HepG2 (cell line): ENCODE results near the gene TFPI. TPM values are rescaled to one million over a fixed set of nuclear protein-coding genes. Genes with fewer than 3 reads are reported as not detected.

Source experiments
- BRD4 ChIP-seq: sonication (generic); formaldehyde crosslinking; IDR thresholded peaks from 2 replicates; pipeline ENCODE4 v1.4.0; 2020; ENCODE audit warnings: missing genetic modification reagents
- CCAR2 ChIP-seq: fragments of 200-400 bp; formaldehyde crosslinking; optimal IDR thresholded peaks from 2 replicates; pipeline ENCODE3; 2018; ENCODE audit warnings: low read depth, mild to moderate bottlenecking, low read length, moderate library complexity
- FOXP4 ChIP-seq: sonication (generic); formaldehyde crosslinking; IDR thresholded peaks from 2 replicates; pipeline ENCODE4 v1.4.0; 2020; ENCODE audit warnings: missing genetic modification reagents
- HNRNPL ChIP-seq: fragments of 200-400 bp; formaldehyde crosslinking; IDR thresholded peaks from 2 replicates; pipeline ENCODE4 v1.6.1; 2017; ENCODE audit warnings: mild to moderate bottlenecking, low read depth, low read length
- HNRNPUL1 ChIP-seq: fragments of 200-400 bp; formaldehyde crosslinking; IDR thresholded peaks from 2 replicates; pipeline ENCODE4 v1.6.1; 2017; ENCODE audit warnings: low read depth, mild to moderate bottlenecking, low read length, moderate library complexity
- IKZF1 ChIP-seq: fragments of 450-650 bp; IDR thresholded peaks from 2 replicates; pipeline ENCODE4 v1.7.1; 2016
- KAT7 ChIP-seq: IDR thresholded peaks from 2 replicates; pipeline ENCODE4 v1.6.1; 2018; ENCODE audit warnings: borderline replicate concordance, missing compliant biosample characterization
- LCORL ChIP-seq, 2 experiments: fragments of 450-650 bp in 1 of 2; sonication (generic) in 1 of 2; formaldehyde crosslinking in 1 of 2; IDR thresholded peaks; 2 replicates each; pipeline versions ENCODE4 v1.5.0 to v1.6.1; 2017 to 2020; ENCODE audit warnings: antibody characterized with exemption in 1 of 2, missing genetic modification reagents in 1 of 2
- MATR3 ChIP-seq: sonication (generic); formaldehyde crosslinking; IDR thresholded peaks from 2 replicates; pipeline ENCODE4 v1.4.0; 2020; ENCODE audit warnings: missing genetic modification reagents
- MTA1 ChIP-seq: sonication (generic); formaldehyde crosslinking; IDR thresholded peaks from 2 replicates; pipeline ENCODE4 v1.4.0; 2020; ENCODE audit warnings: missing genetic modification reagents, mild to moderate bottlenecking, borderline replicate concordance
- MTF1 ChIP-seq: sonication (generic); formaldehyde crosslinking; IDR thresholded peaks from 2 replicates; pipeline ENCODE4 v1.5.0; 2020; ENCODE audit warnings: missing genetic modification reagents
- MYNN ChIP-seq: sonication (generic); formaldehyde crosslinking; IDR thresholded peaks from 2 replicates; pipeline ENCODE4 v1.4.0; 2020; ENCODE audit warnings: mild to moderate bottlenecking, low read depth, missing genetic modification reagents
- TBP ChIP-seq: sonication (generic); formaldehyde crosslinking; IDR thresholded peaks from 2 replicates; pipeline ENCODE4 v1.5.0; 2020; ENCODE audit warnings: missing genetic modification reagents
- THRA ChIP-seq: sonication (generic); formaldehyde crosslinking; IDR thresholded peaks from 2 replicates; pipeline ENCODE4 v1.4.0; 2020; ENCODE audit warnings: missing genetic modification reagents, borderline replicate concordance
- ZKSCAN1 ChIP-seq: fragments of 150-350 bp; IDR thresholded peaks from 2 replicates; pipeline ENCODE4 v1.6.1; 2014; ENCODE audit warnings: low read length
- ZKSCAN5 ChIP-seq: sonication (generic); formaldehyde crosslinking; IDR thresholded peaks from 2 replicates; pipeline ENCODE4 v1.5.1; 2020; ENCODE audit warnings: mild to moderate bottlenecking, missing genetic modification reagents
- ZNF10 ChIP-seq: sonication (generic); formaldehyde crosslinking; IDR thresholded peaks from 2 replicates; pipeline ENCODE4 v1.4.0; 2020; ENCODE audit warnings: mild to moderate bottlenecking, low read depth, missing genetic modification reagents, borderline replicate concordance
- ZNF468 ChIP-seq: sonication (generic); formaldehyde crosslinking; IDR thresholded peaks from 2 replicates; pipeline ENCODE4 v1.8.0; 2022; ENCODE audit warnings: mild to moderate bottlenecking, moderate library complexity, missing genetic modification reagents
- ZNF512 ChIP-seq: sonication (generic); formaldehyde crosslinking; IDR thresholded peaks from 2 replicates; pipeline ENCODE4 v1.4.0; 2020; ENCODE audit warnings: mild to moderate bottlenecking, missing genetic modification reagents
- ZNF580 ChIP-seq: IDR thresholded peaks from 2 replicates; pipeline ENCODE4 v1.6.1; 2016; ENCODE audit warnings: low read depth, borderline replicate concordance
- ZNF678 ChIP-seq: sonication (generic); formaldehyde crosslinking; IDR thresholded peaks from 2 replicates; pipeline ENCODE4 v1.4.0; 2020; ENCODE audit warnings: mild to moderate bottlenecking, missing genetic modification reagents
- ZNF710 ChIP-seq: sonication (generic); formaldehyde crosslinking; IDR thresholded peaks from 2 replicates; pipeline ENCODE4 v1.5.0; 2020; ENCODE audit warnings: mild to moderate bottlenecking, missing genetic modification reagents, borderline replicate concordance
- ZNF878 ChIP-seq: sonication (generic); formaldehyde crosslinking; IDR thresholded peaks from 2 replicates; pipeline ENCODE4 v1.8.1; 2023; ENCODE audit warnings: mild to moderate bottlenecking, missing genetic modification reagents, moderate library complexity
- polyA plus RNA-seq, 8 experiments: library from polyadenylated mRNA; depleted of rRNA in 3 of 8; stranded (reverse) in 7 of 8; unstranded in 1 of 8; fragments of >200 nt; fragmentation: Illumina TruSeq in 4 of 8; extraction: Trizol in 4 of 8; gene quantifications; 2 replicates each; pipeline versions ENCODE4 v1.2.1 to v1.2.3, GENCODE V29; 2011 to 2016; ENCODE audit warnings: low read depth in 4 of 8, missing spikeins in 1 of 8, mixed read lengths in 1 of 8; ENCODE audit not compliant: insufficient read depth in 1 of 8
- total RNA-seq, 5 experiments: library from RNA; depleted of rRNA; stranded (reverse); fragments of >200 nt; fragmentation: Illumina TruSeq; extraction: Trizol; gene quantifications; 2 replicates each; pipeline ENCODE4 v1.2.3, GENCODE V29; 2016; ENCODE audit warnings: low read depth in 1 of 5

TFPI gene
- total and polyA plus RNA-seq, 2 of the 13 experiments (the other 11 are each of a cell fraction or from before 2014, with no cell fraction given): 301 to 436 TPM

GRCh38 chr2:187509667-187510417 is 44.4 kb downstream of the TFPI start (continued):
- TF ChIP-seq KAT7 (CRISPR knock-in tag): peak; percentile 79; the same call in 1 of the 2 replicates
- no peak for TF ChIP-seq MATR3 (CRISPR knock-in tag)
- no peak for TF ChIP-seq ZKSCAN5 (CRISPR knock-in tag)
- TF ChIP-seq ZNF878 (CRISPR knock-in tag): peak; percentile 79; the same call in 1 of the 2 replicates
- no peak for TF ChIP-seq HNRNPL
- TF ChIP-seq MYNN (CRISPR knock-in tag): no peak
- TF ChIP-seq FOXP4 (CRISPR knock-in tag): peak; percentile 100
- no peak for TF ChIP-seq CCAR2
- TF ChIP-seq LCORL (IDR thresholded peaks at IDR 0.05): peak; percentile 98
- peak; percentile 69 for TF ChIP-seq LCORL (CRISPR knock-in tag; IDR thresholded peaks at IDR 0.05)
- no peak for TF ChIP-seq MTA1 (CRISPR knock-in tag)
- TF ChIP-seq ZNF710 (CRISPR knock-in tag): peak; percentile 98
- TF ChIP-seq THRA: peak; percentile 87
- no peak for TF ChIP-seq ZKSCAN1
- TF ChIP-seq IKZF1: no peak; the same call in 1 of the 2 replicates
- TF ChIP-seq MTF1 (CRISPR knock-in tag): peak; percentile 38; the same call in 1 of the 2 replicates
- TF ChIP-seq ZNF678 (CRISPR knock-in tag): no peak
- TF ChIP-seq TBP (CRISPR knock-in tag): no peak
- TF ChIP-seq HNRNPUL1: no peak
- TF ChIP-seq ZNF512 (CRISPR knock-in tag): no peak
- TF ChIP-seq BRD4 (CRISPR knock-in tag): no peak; the same call in 1 of the 2 replicates
- peak; percentile 64; the same call in 1 of the 2 replicates for TF ChIP-seq ZNF580 (CRISPR knock-in tag)
- no peak for TF ChIP-seq ZNF10 (CRISPR knock-in tag)
- no peak for TF ChIP-seq ZNF468 (CRISPR knock-in tag)
